MM.1S (cell line): Measurements from ENCODE around the gene CLIC4.

ENCODE experiments used
- DNase-seq: peaks from one replicate; pipeline ENCODE4 v3.0.0-alpha.2; 2015
- H2AFZ ChIP-seq: fragments of 300-600 bp; sonication (generic); 2 replicates; pipeline ENCODE4 v1.6.0; 2016; ENCODE audit warnings: antibody characterized with exemption, low read length
- H3F3A ChIP-seq: fragments of 300-600 bp; sonication (generic); 2 replicates; pipeline ENCODE4 v1.6.1; 2016; ENCODE audit warnings: mild to moderate bottlenecking, antibody characterized with exemption, low read length, moderate library complexity, mixed read lengths; ENCODE audit not compliant: insufficient read depth
- H3K27ac ChIP-seq: fragments of 300-600 bp; sonication (generic); 2 replicates; pipeline ENCODE4 v1.5.1; 2016; ENCODE audit warnings: mild to moderate bottlenecking, low read length
- H3K27me3 ChIP-seq: fragments of 300-600 bp; sonication (generic); replicated peaks from 2 replicates; pipeline ENCODE4 v1.6.0; 2016; ENCODE audit warnings: low read length; ENCODE audit not compliant: insufficient read depth
- H3K36me3 ChIP-seq: fragments of 300-600 bp; sonication (generic); replicated peaks from 2 replicates; pipeline ENCODE4 v1.6.1; 2016; ENCODE audit warnings: mild to moderate bottlenecking, low read length, mixed read lengths; ENCODE audit not compliant: insufficient read depth
- H3K4me1 ChIP-seq: fragments of 300-600 bp; sonication (generic); 2 replicates; pipeline ENCODE4 v1.6.1; 2016; ENCODE audit warnings: low read length, mixed read lengths
- H3K4me2 ChIP-seq: fragments of 300-600 bp; sonication (generic); 2 replicates; pipeline ENCODE4 v1.6.0; 2016; ENCODE audit warnings: low read depth, low read length
- H3K4me3 ChIP-seq: fragments of 300-600 bp; sonication (generic); 2 replicates; pipeline ENCODE4 v1.5.1; 2016; ENCODE audit warnings: low read length, mixed read lengths
- H3K79me2 ChIP-seq: fragments of 300-600 bp; sonication (generic); 2 replicates; pipeline ENCODE4 v1.6.1; 2016; ENCODE audit warnings: mixed run types, low read length, mixed read lengths
- H3K9ac ChIP-seq: fragments of 300-600 bp; sonication (generic); 2 replicates; pipeline ENCODE4 v1.6.1; 2016; ENCODE audit warnings: low read length, mixed read lengths
- H3K9me2 ChIP-seq: fragments of 300-600 bp; sonication (generic); replicated peaks from 2 replicates; pipeline ENCODE4 v1.6.1; 2016; ENCODE audit warnings: mild to moderate bottlenecking, low read length, mixed read lengths; ENCODE audit not compliant: insufficient read depth
- H3K9me3 ChIP-seq: fragments of 300-600 bp; sonication (generic); replicated peaks from 2 replicates; pipeline ENCODE4 v1.6.1; 2016; ENCODE audit warnings: mild to moderate bottlenecking, low read length, mixed read lengths; ENCODE audit not compliant: insufficient read depth
- H4K20me1 ChIP-seq: fragments of 300-600 bp; sonication (generic); 2 replicates; pipeline ENCODE4 v1.6.1; 2016; ENCODE audit warnings: mild to moderate bottlenecking, low read length, moderate library complexity, mixed read lengths; ENCODE audit not compliant: insufficient read depth
- EZH2 ChIP-seq: fragments of 300-600 bp; sonication (generic); optimal IDR thresholded peaks from 2 replicates; pipeline ENCODE3; 2017; ENCODE audit warnings: low read depth, mild to moderate bottlenecking, antibody characterized with exemption, low read length, mixed read lengths
- EZH2phosphoT487 ChIP-seq: fragments of 300-600 bp; sonication (generic); IDR thresholded peaks from 2 replicates; pipeline ENCODE4 v1.6.1; 2018; ENCODE audit warnings: antibody characterized with exemption, low read length
- TF ChIP-seq, protein P1 (sequence below): fragments of 300-600 bp; sonication (generic); IDR thresholded peaks from 2 replicates; pipeline ENCODE4 v1.5.1; 2016; ENCODE audit warnings: antibody characterized with exemption, low read length, mixed read lengths

Gene CLIC4

DNA sequence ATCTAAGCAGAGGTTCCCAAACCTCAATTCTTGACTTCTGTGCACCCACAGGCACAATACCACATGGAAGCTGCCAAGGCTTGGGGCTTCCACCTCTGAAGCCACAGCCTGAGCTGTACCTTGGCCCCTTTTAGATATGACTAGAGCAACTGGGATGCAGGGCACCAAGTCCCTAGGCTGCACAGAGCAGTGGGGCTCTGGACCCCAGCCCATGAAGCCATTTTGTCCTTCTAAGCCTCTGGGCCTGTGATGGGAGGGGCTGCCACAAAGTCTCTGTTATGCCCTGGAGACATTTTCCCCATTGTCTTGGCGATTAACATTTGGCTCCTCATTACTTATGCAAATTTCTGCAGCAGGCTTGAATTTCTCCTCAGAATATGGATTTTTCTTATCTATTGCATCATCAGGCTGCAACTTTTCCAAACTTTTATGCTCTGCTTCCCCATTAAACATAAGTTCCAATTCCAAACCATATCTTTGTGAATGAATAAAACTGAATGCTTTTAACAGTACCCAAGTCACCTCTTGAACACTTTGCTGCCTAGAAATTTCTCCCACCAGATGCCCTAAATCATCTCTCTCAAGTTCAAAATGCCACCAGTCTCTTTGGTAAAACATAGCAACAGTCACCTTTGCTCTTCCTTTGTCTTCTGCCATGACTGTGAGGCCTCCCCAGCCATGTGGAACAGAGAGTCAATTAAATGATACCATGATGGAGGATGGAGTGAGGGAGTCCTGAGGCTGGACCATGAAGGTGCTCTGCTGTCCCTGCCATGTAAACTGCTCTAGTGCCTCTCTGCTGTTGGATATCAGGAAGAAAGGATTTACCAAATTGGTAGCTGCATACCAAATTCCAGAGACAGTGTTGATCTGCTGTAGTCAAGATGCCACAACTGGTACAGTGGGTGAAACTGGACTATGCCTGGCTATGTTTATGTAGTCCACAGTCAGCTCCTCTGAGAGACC, 147.2 kb downstream of the CLIC4 start:
- no peak overlapping the region for H2AFZ ChIP-seq
- no peaks in the 10 kb centered on the region for H3K27me3 ChIP-seq
- H4K20me1 ChIP-seq: no peaks in the 10 kb centered on the region
- no peak overlapping the region for H3K9ac ChIP-seq
- H3K27ac ChIP-seq: no peak overlapping the region
- no peaks in the 10 kb centered on the region for H3K9me2 ChIP-seq
- H3F3A ChIP-seq: no peaks in the 10 kb centered on the region
- TF ChIP-seq, protein P1, sequence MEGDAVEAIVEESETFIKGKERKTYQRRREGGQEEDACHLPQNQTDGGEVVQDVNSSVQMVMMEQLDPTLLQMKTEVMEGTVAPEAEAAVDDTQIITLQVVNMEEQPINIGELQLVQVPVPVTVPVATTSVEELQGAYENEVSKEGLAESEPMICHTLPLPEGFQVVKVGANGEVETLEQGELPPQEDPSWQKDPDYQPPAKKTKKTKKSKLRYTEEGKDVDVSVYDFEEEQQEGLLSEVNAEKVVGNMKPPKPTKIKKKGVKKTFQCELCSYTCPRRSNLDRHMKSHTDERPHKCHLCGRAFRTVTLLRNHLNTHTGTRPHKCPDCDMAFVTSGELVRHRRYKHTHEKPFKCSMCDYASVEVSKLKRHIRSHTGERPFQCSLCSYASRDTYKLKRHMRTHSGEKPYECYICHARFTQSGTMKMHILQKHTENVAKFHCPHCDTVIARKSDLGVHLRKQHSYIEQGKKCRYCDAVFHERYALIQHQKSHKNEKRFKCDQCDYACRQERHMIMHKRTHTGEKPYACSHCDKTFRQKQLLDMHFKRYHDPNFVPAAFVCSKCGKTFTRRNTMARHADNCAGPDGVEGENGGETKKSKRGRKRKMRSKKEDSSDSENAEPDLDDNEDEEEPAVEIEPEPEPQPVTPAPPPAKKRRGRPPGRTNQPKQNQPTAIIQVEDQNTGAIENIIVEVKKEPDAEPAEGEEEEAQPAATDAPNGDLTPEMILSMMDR: no peak
- no peak for TF ChIP-seq EZH2
- no peak for TF ChIP-seq EZH2phosphoT487
- no peak for DNase-seq
- no peaks in the 10 kb centered on the region for H3K4me1 ChIP-seq
- no peaks in the 10 kb centered on the region for H3K9me3 ChIP-seq
- no peaks in the 10 kb centered on the region for H3K36me3 ChIP-seq
- no peak overlapping the region for H3K4me3 ChIP-seq
- no peaks in the 10 kb centered on the region for H3K79me2 ChIP-seq
- no peak overlapping the region for H3K4me2 ChIP-seq

DNA sequence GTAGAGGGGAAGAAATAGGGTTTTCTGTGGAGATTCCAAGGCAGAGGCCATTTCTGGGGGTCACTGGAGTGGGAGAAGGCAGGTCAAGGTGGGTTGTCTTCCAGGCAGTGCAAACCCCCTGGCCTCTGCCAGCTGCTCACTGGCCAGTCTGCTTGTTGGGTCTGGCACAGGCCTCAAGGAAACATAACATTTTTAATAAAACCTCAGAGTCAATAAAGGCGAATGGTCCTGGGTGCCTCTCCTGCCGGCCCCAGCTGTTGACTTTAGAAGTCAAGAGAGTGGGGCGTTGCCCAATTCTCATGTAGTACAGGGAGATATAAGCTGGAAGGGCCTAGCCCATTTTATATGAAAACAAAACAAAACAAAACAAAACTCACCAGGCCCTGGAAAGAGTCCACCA, 148.2 kb downstream of the CLIC4 start:
- no peak overlapping the region for H2AFZ ChIP-seq
- no peaks in the 10 kb centered on the region for H3K36me3 ChIP-seq
- TF ChIP-seq EZH2 (no peak), EZH2phosphoT487 (no peak)
- TF ChIP-seq, protein P1: no peak

More for the DNA sequence above, 148.2 kb downstream of the CLIC4 start:
- Histone ChIP-seq H3K4me1 (no peaks in the 10 kb centered on the region), H3K4me2 (no peak overlapping the region), H3K27ac (no peak overlapping the region), H3F3A (no peaks in the 10 kb centered on the region), H3K9me2 (no peaks in the 10 kb centered on the region), H3K4me3 (no peak overlapping the region), H3K9ac (no peak overlapping the region), H3K27me3 (no peaks in the 10 kb centered on the region), H3K9me3 (no peaks in the 10 kb centered on the region), H4K20me1 (no peaks in the 10 kb centered on the region), H3K79me2 (no peaks in the 10 kb centered on the region)
- no peak for DNase-seq
